Stomach (tissue), 4 donors: Measurements from ENCODE around the gene ZNF24.

Experiments
- CTCF ChIP-seq, 7 experiments: fragments of 450-650 bp in 4 of 7; fragments of 200-600 bp in 3 of 7; sonication (generic) in 3 of 7; IDR thresholded peaks; one replicate each; pipeline ENCODE4 v1.5.1; 2016 to 2019; ENCODE audit warnings: antibody characterized with exemption in 7 of 7, control low read depth in 2 of 7, mild to moderate bottlenecking in 1 of 7
- POLR2A ChIP-seq, 4 donors: fragments of 450-650 bp; IDR thresholded peaks; one replicate each; pipeline ENCODE4 v1.6.1; 2016; ENCODE audit warnings: antibody characterized with exemption in 4 of 4, control low read depth in 2 of 4, mild to moderate bottlenecking in 1 of 4, moderate library complexity in 1 of 4

GRCh38 chr18:35376393-35376741, 32.1 kb upstream of the ZNF24 start:
- TF ChIP-seq POLR2A (IDR thresholded peaks at IDR 0.05) (no peak), CTCF (IDR thresholded peaks at IDR 0.05) (no peak)
